HEK293 (cell line): ENCODE data around the gene ZCCHC7.

Source experiments
- CTCF ChIA-PET: fragments of 350-600 bp; formaldehyde crosslinking; extraction: SDS; loops from one replicate; lab custom pipeline; 2021; ENCODE audit warnings: antibody characterized with exemption; lab: Yijun Ruan, JAX
- POLR2A ChIA-PET: fragments of 300-600 bp; formaldehyde crosslinking; extraction: SDS; loops from one replicate; lab custom pipeline; 2020; ENCODE audit warnings: antibody characterized with exemption, inconsistent platforms; lab: Yijun Ruan, JAX
- H3K27ac ChIP-seq: fragments of 200-500 bp; sonication (Bioruptor generic); 2 replicates; pipeline ENCODE4 v1.5.1; 2014; ENCODE audit warnings: low read depth, low read length, control low read depth, inconsistent platforms; ENCODE audit errors: extremely low read depth
- H3K36me3 ChIP-seq, 2 experiments: fragments of 200-500 bp in 1 of 2; sonication (Bioruptor generic) in 1 of 2; 1 replicate in 1 of 2; 2 replicates in 1 of 2; pipeline ENCODE4 v1.5.1; 2014 to 2017; ENCODE audit warnings: inconsistent platforms in 2 of 2, low read length in 2 of 2; ENCODE audit not compliant: control insufficient read depth in 2 of 2, insufficient read depth in 1 of 2
- H3K4me1 ChIP-seq: fragments of 200-500 bp; sonication (Bioruptor generic); 2 replicates; pipeline ENCODE4 v1.5.1; 2014; ENCODE audit warnings: mild to moderate bottlenecking, low read length, inconsistent platforms; ENCODE audit not compliant: control insufficient read depth, insufficient read depth
- H3K4me3 ChIP-seq: 2 replicates; pipeline ENCODE4 v1.5.1; 2011; ENCODE audit warnings: low read depth, mild to moderate bottlenecking, control low read depth, low read length, moderate library complexity
- H3K9me3 ChIP-seq: fragments of 200-500 bp; sonication (Bioruptor generic); 2 replicates; pipeline ENCODE4 v1.5.1; 2014; ENCODE audit warnings: low read depth, low read length, inconsistent platforms; ENCODE audit not compliant: control insufficient read depth, insufficient read depth
- HOXA7 ChIP-seq: sonication (generic); formaldehyde crosslinking; IDR thresholded peaks from 2 replicates; pipeline ENCODE4 v1.8.1; 2022; ENCODE audit warnings: missing genetic modification reagents, borderline replicate concordance
- REPIN1 ChIP-seq: fragments of 450-650 bp; formaldehyde crosslinking; IDR thresholded peaks from 2 replicates; pipeline ENCODE4 v1.5.1; 2017; ENCODE audit warnings: missing biosample characterization, missing genetic modification characterization, low read depth
- SALL2 ChIP-seq: fragments of 450-650 bp; formaldehyde crosslinking; IDR thresholded peaks from 2 replicates; pipeline ENCODE4 v1.5.0; 2017; ENCODE audit warnings: missing biosample characterization, mild to moderate bottlenecking, missing genetic modification characterization, borderline replicate concordance
- SCRT2 ChIP-seq: fragments of 450-650 bp; formaldehyde crosslinking; IDR thresholded peaks from 2 replicates; pipeline ENCODE4 v1.5.1; 2016; ENCODE audit warnings: missing biosample characterization, missing genetic modification characterization
- WT1 ChIP-seq: fragments of 450-650 bp; formaldehyde crosslinking; IDR thresholded peaks from 2 replicates; pipeline ENCODE4 v1.5.1; 2016; ENCODE audit warnings: missing biosample characterization, missing genetic modification characterization
- ZBTB20 ChIP-seq: fragments of 450-650 bp; formaldehyde crosslinking; IDR thresholded peaks from 2 replicates; pipeline ENCODE4 v1.5.1; 2016; ENCODE audit warnings: missing biosample characterization, missing genetic modification characterization
- ZEB2 ChIP-seq: fragments of 450-650 bp; formaldehyde crosslinking; IDR thresholded peaks from 2 replicates; pipeline ENCODE4 v1.5.1; 2016; ENCODE audit warnings: missing biosample characterization, missing genetic modification characterization
- ZFP41 ChIP-seq: fragments of 450-650 bp; formaldehyde crosslinking; IDR thresholded peaks from 2 replicates; pipeline ENCODE4 v1.5.1; 2016; ENCODE audit warnings: missing biosample characterization, missing genetic modification characterization, borderline replicate concordance
- ZNF157 ChIP-seq: fragments of 450-650 bp; formaldehyde crosslinking; IDR thresholded peaks from 2 replicates; pipeline ENCODE4 v1.5.1; 2016; ENCODE audit warnings: missing biosample characterization, missing genetic modification characterization
- ZNF174 ChIP-seq: fragments of 450-650 bp; formaldehyde crosslinking; IDR thresholded peaks from 2 replicates; pipeline ENCODE4 v1.5.0; 2017; ENCODE audit warnings: missing biosample characterization, mild to moderate bottlenecking, missing genetic modification characterization
- ZNF223 ChIP-seq: fragments of 450-650 bp; formaldehyde crosslinking; IDR thresholded peaks from 2 replicates; pipeline ENCODE4 v1.5.1; 2016; ENCODE audit warnings: missing biosample characterization, missing genetic modification characterization
- ZNF23 ChIP-seq: fragments of 450-650 bp; formaldehyde crosslinking; IDR thresholded peaks from 2 replicates; pipeline ENCODE4 v1.5.1; 2016; ENCODE audit warnings: missing biosample characterization, missing genetic modification characterization, borderline replicate concordance
- ZNF350 ChIP-seq: fragments of 450-650 bp; formaldehyde crosslinking; IDR thresholded peaks from 2 replicates; pipeline ENCODE4 v1.5.0; 2017; ENCODE audit warnings: missing biosample characterization, mild to moderate bottlenecking, missing genetic modification characterization
- ZNF433 ChIP-seq: fragments of 450-650 bp; formaldehyde crosslinking; IDR thresholded peaks from 2 replicates; pipeline ENCODE4 v1.5.1; 2016; ENCODE audit warnings: missing biosample characterization, missing genetic modification characterization, low read depth
- ZNF555 ChIP-seq: fragments of 450-650 bp; formaldehyde crosslinking; conservative IDR thresholded peaks from 2 replicates; pipeline ENCODE4 v1.5.1; 2017; ENCODE audit warnings: missing biosample characterization, mild to moderate bottlenecking, missing genetic modification characterization, inconsistent platforms
- ZNF596 ChIP-seq: fragments of 450-650 bp; IDR thresholded peaks from 2 replicates; pipeline ENCODE4 v1.5.0; 2018; ENCODE audit warnings: missing biosample characterization, mild to moderate bottlenecking, missing genetic modification characterization, moderate library complexity
- ZNF629 ChIP-seq: fragments of 450-650 bp; formaldehyde crosslinking; IDR thresholded peaks from 2 replicates; pipeline ENCODE4 v1.5.1; 2017; ENCODE audit warnings: missing biosample characterization, missing genetic modification characterization
- ZNF660 ChIP-seq: fragments of 450-650 bp; IDR thresholded peaks from 2 replicates; pipeline ENCODE4 v1.5.1; 2018; ENCODE audit warnings: missing biosample characterization, mild to moderate bottlenecking, missing genetic modification characterization
- ZNF768 ChIP-seq: fragments of 450-650 bp; formaldehyde crosslinking; IDR thresholded peaks from 2 replicates; pipeline ENCODE4 v1.5.1; 2018; ENCODE audit warnings: missing biosample characterization, mild to moderate bottlenecking, missing genetic modification characterization
- ZSCAN23 ChIP-seq: fragments of 450-650 bp; formaldehyde crosslinking; IDR thresholded peaks from 2 replicates; pipeline ENCODE4 v1.5.1; 2016; ENCODE audit warnings: missing biosample characterization, missing genetic modification characterization
- TF ChIP-seq, protein P1 (sequence below): fragments of 450-650 bp; formaldehyde crosslinking; IDR thresholded peaks from 2 replicates; pipeline ENCODE4 v1.5.1; 2017; ENCODE audit warnings: missing biosample characterization, missing genetic modification characterization
- TF ChIP-seq, protein P2 (sequence below): fragments of 450-650 bp; formaldehyde crosslinking; IDR thresholded peaks from 2 replicates; pipeline ENCODE4 v1.5.1; 2017; ENCODE audit warnings: missing biosample characterization, missing genetic modification characterization
- TF ChIP-seq, protein P3 (sequence below): fragments of 450-650 bp; formaldehyde crosslinking; IDR thresholded peaks from 2 replicates; pipeline ENCODE4 v1.5.1; 2016; ENCODE audit warnings: missing biosample characterization, missing genetic modification characterization

ZCCHC7 gene

DNA sequence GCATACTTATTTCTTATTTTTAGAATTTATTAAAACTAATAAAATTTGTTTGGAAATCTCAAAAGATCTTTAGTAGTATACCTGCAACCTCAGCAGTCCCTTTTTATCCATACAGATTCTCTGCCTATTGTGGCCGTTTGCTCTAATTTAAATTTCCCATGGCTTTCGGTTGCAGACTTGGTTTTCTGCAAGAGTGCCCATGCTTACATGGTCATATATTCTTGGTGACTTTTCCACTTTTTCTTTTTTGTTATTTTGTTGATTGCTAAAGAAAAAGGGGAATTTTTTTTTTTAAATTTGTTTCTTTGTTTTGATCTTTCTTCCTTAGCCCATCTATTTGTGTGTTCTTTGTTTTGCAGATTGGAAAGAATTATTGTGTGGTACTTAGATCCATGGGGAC lies 20.6 kb downstream of the ZCCHC7 start:
- Histone ChIP-seq H3K27ac (no peak overlapping the region), H3K9me3 (no peaks in the 10 kb centered on the region), H3K4me3 (no peak overlapping the region), H3K36me3 (peaks cover 0 to 3% of the 10 kb centered on the region in 2 experiments; a peak in 2 of 3 replicates)
- ChIA-PET CTCF (no interaction called here), POLR2A (no interaction called here)
- TF ChIP-seq ZNF596 (tag by site-specific recombination) = no peak
- no peak for TF ChIP-seq ZNF768
- TF ChIP-seq REPIN1 (tag by site-specific recombination) = no peak
- TF ChIP-seq HOXA7 (CRISPR knock-in tag) = no peak
- TF ChIP-seq ZSCAN23 (tag by site-specific recombination) = no peak
- TF ChIP-seq, protein P1, sequence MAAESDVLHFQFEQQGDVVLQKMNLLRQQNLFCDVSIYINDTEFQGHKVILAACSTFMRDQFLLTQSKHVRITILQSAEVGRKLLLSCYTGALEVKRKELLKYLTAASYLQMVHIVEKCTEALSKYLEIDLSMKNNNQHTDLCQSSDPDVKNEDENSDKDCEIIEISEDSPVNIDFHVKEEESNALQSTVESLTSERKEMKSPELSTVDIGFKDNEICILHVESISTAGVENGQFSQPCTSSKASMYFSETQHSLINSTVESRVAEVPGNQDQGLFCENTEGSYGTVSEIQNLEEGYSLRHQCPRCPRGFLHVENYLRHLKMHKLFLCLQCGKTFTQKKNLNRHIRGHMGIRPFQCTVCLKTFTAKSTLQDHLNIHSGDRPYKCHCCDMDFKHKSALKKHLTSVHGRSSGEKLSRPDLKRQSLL (tag by site-specific recombination) = no peak
- TF ChIP-seq WT1 (tag by site-specific recombination) = no peak
- TF ChIP-seq, all 188 proteins: peak for 0
- peaks cover 10% of the 10 kb centered on the region; the same call in 1 of the 2 replicates for H3K4me1 ChIP-seq

DNA sequence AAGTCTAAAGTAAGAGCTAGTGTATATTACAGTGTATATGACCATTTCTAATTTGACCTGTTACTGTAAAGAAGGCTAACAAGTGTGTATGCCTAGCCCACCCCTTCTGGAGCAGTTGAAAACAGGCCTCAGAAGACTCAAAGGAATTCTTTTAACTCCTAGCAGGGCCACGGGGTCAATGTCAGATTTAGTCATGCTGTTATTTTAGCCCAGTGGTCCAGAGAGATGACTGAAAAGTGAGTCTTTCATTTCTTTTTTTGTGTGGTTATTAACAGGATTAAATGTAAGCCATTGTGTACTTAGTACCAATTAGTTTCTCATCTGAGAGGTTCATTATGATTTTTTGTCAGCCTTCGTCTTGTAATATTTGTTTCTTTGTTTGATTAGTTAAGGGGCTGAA lies 24.4 kb downstream of the ZCCHC7 start:
- no peak overlapping the region for H3K4me3 ChIP-seq
- POLR2A ChIA-PET = no interaction called here
- no peaks in the 10 kb centered on the region for H3K9me3 ChIP-seq
- H3K27ac ChIP-seq = no peak overlapping the region
- H3K4me1 ChIP-seq = peaks cover 2% of the 10 kb centered on the region; the same call in 1 of the 2 replicates
- CTCF ChIA-PET = no interaction called here
- no peaks in the 10 kb centered on the region; a peak in 1 of 3 replicates for H3K36me3 ChIP-seq
- TF ChIP-seq SALL2 (tag by site-specific recombination) = no peak
- TF ChIP-seq ZNF23 = no peak
- no peak for TF ChIP-seq ZNF660 (tag by site-specific recombination)
- TF ChIP-seq ZSCAN23 (tag by site-specific recombination) = no peak
- TF ChIP-seq, protein P2, sequence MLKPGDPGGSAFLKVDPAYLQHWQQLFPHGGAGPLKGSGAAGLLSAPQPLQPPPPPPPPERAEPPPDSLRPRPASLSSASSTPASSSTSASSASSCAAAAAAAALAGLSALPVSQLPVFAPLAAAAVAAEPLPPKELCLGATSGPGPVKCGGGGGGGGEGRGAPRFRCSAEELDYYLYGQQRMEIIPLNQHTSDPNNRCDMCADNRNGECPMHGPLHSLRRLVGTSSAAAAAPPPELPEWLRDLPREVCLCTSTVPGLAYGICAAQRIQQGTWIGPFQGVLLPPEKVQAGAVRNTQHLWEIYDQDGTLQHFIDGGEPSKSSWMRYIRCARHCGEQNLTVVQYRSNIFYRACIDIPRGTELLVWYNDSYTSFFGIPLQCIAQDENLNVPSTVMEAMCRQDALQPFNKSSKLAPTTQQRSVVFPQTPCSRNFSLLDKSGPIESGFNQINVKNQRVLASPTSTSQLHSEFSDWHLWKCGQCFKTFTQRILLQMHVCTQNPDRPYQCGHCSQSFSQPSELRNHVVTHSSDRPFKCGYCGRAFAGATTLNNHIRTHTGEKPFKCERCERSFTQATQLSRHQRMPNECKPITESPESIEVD (tag by site-specific recombination) = peak; percentile 68
- TF ChIP-seq ZNF350 (tag by site-specific recombination) = no peak
- no peak for TF ChIP-seq ZNF433 (tag by site-specific recombination)
- TF ChIP-seq ZNF629 = no peak
- TF ChIP-seq ZNF223 (tag by site-specific recombination) = no peak
- no peak for TF ChIP-seq ZNF555 (tag by site-specific recombination)
- TF ChIP-seq ZEB2 = no peak
- peak; percentile 46; the same call in 1 of the 2 replicates for TF ChIP-seq SCRT2 (tag by site-specific recombination)
- no peak for TF ChIP-seq ZFP41 (tag by site-specific recombination)
- no peak for TF ChIP-seq ZNF174 (tag by site-specific recombination)
- TF ChIP-seq, protein P3, sequence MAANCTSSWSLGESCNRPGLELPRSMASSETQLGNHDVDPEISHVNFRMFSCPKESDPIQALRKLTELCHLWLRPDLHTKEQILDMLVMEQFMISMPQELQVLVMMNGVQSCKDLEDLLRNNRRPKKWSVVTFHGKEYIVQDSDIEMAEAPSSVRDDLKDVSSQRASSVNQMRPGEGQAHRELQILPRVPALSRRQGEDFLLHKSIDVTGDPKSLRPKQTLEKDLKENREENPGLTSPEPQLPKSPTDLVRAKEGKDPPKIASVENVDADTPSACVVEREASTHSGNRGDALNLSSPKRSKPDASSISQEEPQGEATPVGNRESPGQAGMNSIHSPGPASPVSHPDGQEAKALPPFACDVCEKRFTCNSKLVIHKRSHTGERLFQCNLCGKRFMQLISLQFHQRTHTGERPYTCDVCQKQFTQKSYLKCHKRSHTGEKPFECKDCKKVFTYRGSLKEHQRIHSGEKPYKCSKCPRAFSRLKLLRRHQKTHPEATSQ (tag by site-specific recombination) = no peak
- TF ChIP-seq ZBTB20 (tag by site-specific recombination) = no peak
- no peak for TF ChIP-seq ZNF768
- no peak for TF ChIP-seq ZNF157 (tag by site-specific recombination)
